Transverse colon (tissue), 4 donors: ENCODE measurements around the gene KLHDC7B. TPM values are rescaled to one million over a fixed set of nuclear protein-coding genes. Genes with fewer than 3 reads are reported as not detected.
"Not testable (repeated sequence)": the region's sequence is repeated elsewhere in the genome, so short reads cannot be mapped to it uniquely, and the experiment has no call there.

ENCODE experiments used
- DNase-seq: peaks from one replicate; pipeline ENCODE4 v3.0.0-alpha.2; 2019
- H3K27ac ChIP-seq, 4 donors: fragments of 200-600 bp; sonication (generic); 2 replicates each; pipeline ENCODE4 v1.5.1; 2016 to 2018; ENCODE audit warnings: inconsistent platforms in 4 of 4
- H3K27me3 ChIP-seq: fragments of 200-600 bp; sonication (generic); 2 replicates; pipeline ENCODE4 v1.5.1; 2017; ENCODE audit warnings: inconsistent platforms
- H3K36me3 ChIP-seq, 4 donors: fragments of 200-600 bp; sonication (generic); 2 replicates each; pipeline ENCODE4 v1.5.1; 2017 to 2019; ENCODE audit warnings: inconsistent platforms in 4 of 4
- H3K4me1 ChIP-seq, 4 donors: fragments of 200-600 bp; sonication (generic); 2 replicates each; pipeline ENCODE4 v1.5.1; 2017 to 2020; ENCODE audit warnings: inconsistent platforms in 4 of 4
- H3K4me3 ChIP-seq, 4 donors: fragments of 200-600 bp; sonication (generic); 1 replicate in 1 of 4; 2 replicates in 3 of 4; pipeline versions ENCODE4 v1.5.1 to v1.6.1; 2017 to 2019; ENCODE audit warnings: inconsistent platforms in 4 of 4
- H3K9me3 ChIP-seq, 2 donors: fragments of 200-600 bp; sonication (generic); 2 replicates each; pipeline ENCODE4 v1.5.1; 2017 to 2019; ENCODE audit warnings: inconsistent platforms in 2 of 2
- EP300 ChIP-seq: sonication (generic); formaldehyde crosslinking; IDR thresholded peaks from one replicate; pipeline ENCODE4 v1.6.1; 2017; ENCODE audit warnings: antibody characterized with exemption, low read depth
- POLR2A ChIP-seq: fragments of 450-650 bp; IDR thresholded peaks from one replicate; pipeline ENCODE4 v1.6.1; 2016; ENCODE audit warnings: antibody characterized with exemption, mild to moderate bottlenecking, moderate library complexity
- POLR2AphosphoS5 ChIP-seq, 3 donors: sonication (generic); formaldehyde crosslinking; IDR thresholded peaks; one replicate each; pipeline ENCODE4 v1.6.1; 2016; ENCODE audit warnings: antibody characterized with exemption in 3 of 3
- WGBS, 2 donors: methylation state at CpG; one replicate each; pipeline ENCODE4 v1.1.5; 2018; ENCODE audit warnings: low coverage in 1 of 2; 5-methylcytosine and 5-hydroxymethylcytosine counted together
- in situ Hi-C, 4 donors: fragments of 200-750 bp; cut with MboI; loops; one replicate each; pipeline versions ENCODE4 v1.15.0 to v1.15.1; 2017; ENCODE audit warnings: low sequenced_read_pairs in 3 of 4, low pct_ligation_motif_present in 1 of 4, low pct_unique_long_range_greater_than_20kb in 1 of 4
- intact Hi-C: fragments of 100-400 bp; cut with DNase I; formaldehyde crosslinking; loops from one replicate; pipeline ENCODE4 v1.15.1; 2023; ENCODE audit warnings: low total_unique reads
- total RNA-seq, 4 donors: library from RNA; depleted of rRNA; stranded (reverse); fragments of >200 nt; gene quantifications; one replicate each; pipeline ENCODE4 v1.1.0, GENCODE V29; 2016
- TF ChIP-seq, protein P1 (sequence below), 5 experiments: fragments of 200-600 bp in 3 of 5; fragments of 450-650 bp in 2 of 5; sonication (generic) in 3 of 5; IDR thresholded peaks; 1 replicate in 2 of 5; 2 replicates in 3 of 5; pipeline ENCODE4 v1.5.1; 2016 to 2017; ENCODE audit warnings: antibody characterized with exemption in 5 of 5, inconsistent platforms in 3 of 5, mild to moderate bottlenecking in 2 of 5, moderate library complexity in 1 of 5

Gene KLHDC7B
- total RNA-seq, 4 donors from 2014 or later = 0.14 to 1.5 (median 0.32) TPM; not detected in 1

DNA sequence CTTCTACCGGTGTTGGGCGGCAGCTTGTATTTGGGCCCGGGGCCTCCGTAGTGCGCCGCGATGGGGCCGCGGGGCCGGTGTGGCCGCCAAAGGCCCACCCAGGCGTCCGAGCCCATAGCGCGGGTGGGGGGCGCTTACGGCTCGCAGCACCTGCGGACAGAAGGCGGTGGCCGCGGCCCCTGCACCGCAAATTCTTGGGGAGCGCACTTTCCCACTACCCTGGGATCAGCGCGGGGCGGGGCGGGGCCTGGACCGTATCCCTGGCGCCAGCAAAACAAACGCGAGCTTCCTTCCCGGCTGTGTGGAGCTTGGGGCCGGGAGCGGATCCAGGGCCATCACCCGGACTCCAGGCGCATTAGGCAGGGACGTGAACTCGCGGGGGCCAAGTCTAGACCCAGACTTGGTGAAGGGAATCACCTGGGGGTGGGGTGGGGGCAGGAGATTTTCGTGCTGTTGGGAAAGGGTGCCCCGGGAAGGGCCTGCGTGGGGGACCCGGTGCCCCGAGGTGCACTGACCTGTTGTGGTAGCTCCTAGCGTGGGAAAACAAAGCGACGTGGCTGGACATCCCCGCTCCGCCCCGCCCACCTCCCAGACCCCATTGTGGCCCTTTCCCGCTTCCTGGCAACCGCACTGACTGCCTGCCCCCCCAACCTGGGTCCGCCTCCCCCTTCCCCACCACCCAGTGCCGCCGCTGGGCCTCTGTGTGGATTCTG lies 13.6 kb upstream of the KLHDC7B start:
- Histone ChIP-seq H3K4me3 (peak overlapping the region; percentile 42 to 60 (median 53)), H3K4me1 (peaks cover 6 to 56% (median 29%) of the 10 kb centered on the region in 4 donors), H3K27ac (peak overlapping the region; percentile 94 to 99 (median 96)), H3K9me3 (no peaks in the 10 kb centered on the region), H3K36me3 (no peaks in the 10 kb centered on the region), H3K27me3 (peaks cover 13% of the 10 kb centered on the region)
- intact Hi-C loops = no loop called here
- TF ChIP-seq POLR2A = peak; percentile 40
- peak in 2 of 3 donors; percentile 2 to 75 for TF ChIP-seq POLR2AphosphoS5 (IDR thresholded peaks at IDR 0.05)
- no peak for TF ChIP-seq EP300
- peak; percentile 84 for DNase-seq
- WGBS, 2 donors = 3% methylated on average over 56 of the region's 56 CpGs; no CpG with 5 or more reads in 1 of the 2 donors
- in situ Hi-C loops = no loop called here

DNA sequence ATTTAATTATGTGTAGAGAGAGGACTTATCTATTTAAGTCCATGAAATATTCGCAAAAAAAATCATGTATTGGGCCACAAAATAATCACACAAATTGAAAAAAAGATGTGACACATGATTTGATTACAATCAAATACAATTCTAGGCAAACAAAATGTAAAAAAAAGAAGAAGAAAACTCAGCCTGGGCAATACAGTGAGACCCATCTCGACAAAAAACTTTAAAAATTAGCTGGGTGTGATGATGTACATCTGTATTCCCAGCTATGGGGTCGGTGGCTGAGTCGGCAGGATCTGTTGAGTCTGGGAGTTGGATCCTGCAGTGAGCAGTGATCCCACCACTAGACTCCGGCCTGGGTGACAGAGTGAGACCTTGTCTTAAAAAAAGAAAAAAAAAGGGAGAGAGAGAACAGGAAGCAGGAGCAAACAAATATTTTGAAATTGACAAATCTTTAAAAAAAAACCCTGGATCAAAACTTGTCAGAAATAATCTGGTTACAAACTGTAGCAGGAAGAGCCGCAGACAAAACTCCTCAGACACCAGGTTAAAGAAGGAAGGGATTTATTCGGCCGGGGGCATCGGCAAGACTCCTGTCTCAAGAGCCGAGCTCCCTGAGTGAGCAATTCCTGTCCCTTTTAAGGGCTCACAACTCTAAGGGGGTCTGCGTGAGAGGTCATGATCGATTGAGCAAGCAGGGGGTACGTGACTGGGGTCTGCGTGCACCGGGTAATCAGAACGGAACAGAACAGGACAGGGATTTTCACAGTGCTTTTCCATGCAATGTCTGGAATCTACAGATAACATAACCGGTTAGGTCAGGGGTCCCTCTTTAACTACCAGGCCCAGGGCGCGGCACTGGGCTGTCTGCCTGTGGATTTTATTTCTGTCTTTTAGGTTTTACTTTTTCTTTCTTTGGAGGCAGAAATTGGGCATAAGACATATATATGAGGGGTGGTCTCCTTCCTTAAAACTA lies 12.6 kb upstream of the KLHDC7B start:
- peak overlapping the region; percentile 94 to 99 (median 96) for H3K27ac ChIP-seq
- H3K9me3 ChIP-seq = no peaks in the 10 kb centered on the region
- H3K4me1 ChIP-seq = peaks cover 6 to 56% (median 29%) of the 10 kb centered on the region in 4 donors
- intact Hi-C loops = no loop called here
- in situ Hi-C loops = no loop called here
- 68 to 72% methylated on average over 12 to 19 of the region's 19 CpGs for WGBS, 2 donors
- no peak for TF ChIP-seq EP300
- TF ChIP-seq POLR2AphosphoS5 (IDR thresholded peaks at IDR 0.05) = no peak
- TF ChIP-seq POLR2A = no peak
- no peak overlapping the region for H3K4me3 ChIP-seq
- H3K27me3 ChIP-seq = peaks cover 13% of the 10 kb centered on the region
- no peak for DNase-seq
- no peaks in the 10 kb centered on the region for H3K36me3 ChIP-seq

DNA sequence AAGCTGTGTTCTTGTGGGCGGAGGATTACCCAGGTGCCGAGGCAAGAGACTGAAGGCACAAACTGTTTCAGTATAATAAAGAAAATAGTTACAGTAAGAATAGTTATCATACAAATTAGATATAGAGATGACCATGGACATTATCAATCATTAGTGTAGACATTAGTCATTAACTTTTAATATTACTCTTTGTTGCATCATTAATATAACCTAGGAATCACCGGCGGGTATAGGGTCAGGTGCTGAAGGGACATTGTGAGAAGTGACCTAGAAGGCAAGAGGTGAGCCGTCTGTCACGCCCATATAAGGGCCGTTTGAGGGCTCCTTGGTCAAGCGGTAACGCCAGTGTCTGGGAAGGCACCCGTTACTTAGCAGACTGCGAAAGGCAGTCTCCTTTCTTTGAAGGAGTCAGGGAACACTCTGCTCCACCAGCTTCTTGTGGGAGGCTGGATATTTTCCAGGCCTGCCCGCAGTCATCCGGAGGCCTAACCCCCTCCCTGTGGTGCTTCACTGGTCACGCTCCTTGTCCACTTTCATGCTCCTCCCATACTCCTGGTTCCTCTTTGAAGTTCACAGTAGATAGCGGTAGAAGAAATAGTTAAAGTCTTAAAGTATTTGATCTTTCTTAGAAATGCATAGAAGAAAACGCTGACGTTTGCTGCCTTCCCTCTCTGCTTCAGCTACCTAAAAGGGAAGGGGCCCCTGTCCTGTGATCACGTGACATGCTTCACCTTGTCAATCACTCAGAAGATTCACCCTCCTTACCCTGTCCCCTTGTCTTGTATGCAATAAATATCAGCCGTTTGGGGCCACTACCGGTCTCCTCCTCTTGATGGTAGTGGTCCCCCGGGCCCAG lies 11.6 kb upstream of the KLHDC7B start:
- H3K4me3 ChIP-seq, in situ Hi-C loops, intact Hi-C loops, H3K36me3 ChIP-seq, H3K9me3 ChIP-seq: not testable (repeated sequence)
- Histone ChIP-seq H3K27me3 (peaks cover 13% of the 10 kb centered on the region), H3K27ac (peak overlapping the region; percentile 20 to 94 (median 74)), H3K4me1 (peaks cover 15 to 58% (median 37%) of the 10 kb centered on the region in 4 donors)
- peak in 1 of 3 donors; percentile 45 for TF ChIP-seq POLR2AphosphoS5 (IDR thresholded peaks at IDR 0.05)
- 57 to 58% methylated on average over 11 to 21 of the region's 21 CpGs for WGBS, 2 donors
- peak; percentile 43 for DNase-seq

DNA sequence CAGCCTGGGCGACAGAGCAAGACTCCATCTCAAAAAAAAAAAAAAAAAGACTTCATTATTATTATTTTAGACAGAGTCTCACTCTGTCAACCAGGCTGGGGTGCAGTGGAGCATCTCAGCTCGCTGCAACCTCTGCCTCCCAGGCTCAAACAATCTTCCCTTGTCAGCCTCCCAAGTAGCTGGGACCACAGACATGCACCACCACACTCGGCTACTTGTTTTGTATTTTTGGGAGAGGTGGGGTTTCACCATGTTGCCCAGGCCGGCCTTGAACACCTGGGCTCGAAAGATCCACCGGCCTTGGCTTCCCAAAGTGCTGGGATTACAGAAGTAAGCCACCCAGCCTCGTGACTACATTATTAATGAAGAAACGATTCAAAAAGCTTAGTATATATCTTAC lies 10.6 kb upstream of the KLHDC7B start:
- 81% methylated on average over 8 of the region's 8 CpGs; no CpG with 5 or more reads in 1 of the 2 donors for WGBS, 2 donors
- intact Hi-C loops = no loop called here
- H3K4me3 ChIP-seq = no peak overlapping the region
- H3K27me3 ChIP-seq = peaks cover 13% of the 10 kb centered on the region
- DNase-seq = no peak
- H3K27ac ChIP-seq = peak overlapping the region in 1 of 4 donors; percentile 16
- H3K4me1 ChIP-seq = peaks cover 22 to 60% (median 42%) of the 10 kb centered on the region in 4 donors
- in situ Hi-C loops = no loop called here
- H3K9me3 ChIP-seq = no peaks in the 10 kb centered on the region
- no peak for TF ChIP-seq POLR2AphosphoS5 (IDR thresholded peaks at IDR 0.05)
- no peak for TF ChIP-seq EP300
- TF ChIP-seq, protein P1, sequence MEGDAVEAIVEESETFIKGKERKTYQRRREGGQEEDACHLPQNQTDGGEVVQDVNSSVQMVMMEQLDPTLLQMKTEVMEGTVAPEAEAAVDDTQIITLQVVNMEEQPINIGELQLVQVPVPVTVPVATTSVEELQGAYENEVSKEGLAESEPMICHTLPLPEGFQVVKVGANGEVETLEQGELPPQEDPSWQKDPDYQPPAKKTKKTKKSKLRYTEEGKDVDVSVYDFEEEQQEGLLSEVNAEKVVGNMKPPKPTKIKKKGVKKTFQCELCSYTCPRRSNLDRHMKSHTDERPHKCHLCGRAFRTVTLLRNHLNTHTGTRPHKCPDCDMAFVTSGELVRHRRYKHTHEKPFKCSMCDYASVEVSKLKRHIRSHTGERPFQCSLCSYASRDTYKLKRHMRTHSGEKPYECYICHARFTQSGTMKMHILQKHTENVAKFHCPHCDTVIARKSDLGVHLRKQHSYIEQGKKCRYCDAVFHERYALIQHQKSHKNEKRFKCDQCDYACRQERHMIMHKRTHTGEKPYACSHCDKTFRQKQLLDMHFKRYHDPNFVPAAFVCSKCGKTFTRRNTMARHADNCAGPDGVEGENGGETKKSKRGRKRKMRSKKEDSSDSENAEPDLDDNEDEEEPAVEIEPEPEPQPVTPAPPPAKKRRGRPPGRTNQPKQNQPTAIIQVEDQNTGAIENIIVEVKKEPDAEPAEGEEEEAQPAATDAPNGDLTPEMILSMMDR (IDR thresholded peaks at IDR 0.05) = no peak
- no peak for TF ChIP-seq POLR2A
- no peaks in the 10 kb centered on the region for H3K36me3 ChIP-seq

DNA sequence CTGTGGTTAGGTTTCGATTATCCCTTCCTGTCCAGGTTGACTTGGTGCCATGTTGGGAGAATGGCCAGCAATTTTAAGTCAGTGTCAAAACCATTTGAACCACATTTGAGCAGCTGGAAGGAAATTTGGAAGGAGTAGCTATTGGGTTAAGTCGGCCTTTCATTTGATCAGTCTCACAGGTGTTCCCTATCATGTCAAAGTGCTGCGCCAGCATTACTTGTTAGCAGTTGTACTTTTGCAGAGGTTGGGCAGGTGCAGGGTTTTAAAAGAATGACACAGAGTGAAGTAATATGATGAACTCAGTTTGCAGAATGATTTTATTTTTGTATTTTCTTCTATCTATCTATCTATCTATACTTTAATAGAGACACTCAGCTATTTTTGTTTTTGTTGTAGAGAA lies 9.5 kb upstream of the KLHDC7B start:
- in situ Hi-C loops (no loop called here), intact Hi-C loops (no loop called here)
- Histone ChIP-seq H3K4me1 (peaks cover 24 to 59% (median 33%) of the 10 kb centered on the region in 4 donors), H3K4me3 (no peak overlapping the region), H3K27me3 (peaks cover 13% of the 10 kb centered on the region), H3K9me3 (no peaks in the 10 kb centered on the region), H3K36me3 (no peaks in the 10 kb centered on the region), H3K27ac (no peak overlapping the region)
- no peak for DNase-seq
- WGBS, 2 donors = 89 to 100% methylated on average over 2 to 3 of the region's 3 CpGs
- TF ChIP-seq POLR2A (no peak), EP300 (no peak), POLR2AphosphoS5 (IDR thresholded peaks at IDR 0.05) (no peak)
- TF ChIP-seq, protein P1 (IDR thresholded peaks at IDR 0.05) = no peak
